ENCODE measurements around the gene DST. TPM values are rescaled to one million over a fixed set of nuclear protein-coding genes. Genes with fewer than 3 reads are reported as not detected.

The DST gene
- total RNA-seq, 1 experiment from 2014 or later, result 144 TPM

DNA sequence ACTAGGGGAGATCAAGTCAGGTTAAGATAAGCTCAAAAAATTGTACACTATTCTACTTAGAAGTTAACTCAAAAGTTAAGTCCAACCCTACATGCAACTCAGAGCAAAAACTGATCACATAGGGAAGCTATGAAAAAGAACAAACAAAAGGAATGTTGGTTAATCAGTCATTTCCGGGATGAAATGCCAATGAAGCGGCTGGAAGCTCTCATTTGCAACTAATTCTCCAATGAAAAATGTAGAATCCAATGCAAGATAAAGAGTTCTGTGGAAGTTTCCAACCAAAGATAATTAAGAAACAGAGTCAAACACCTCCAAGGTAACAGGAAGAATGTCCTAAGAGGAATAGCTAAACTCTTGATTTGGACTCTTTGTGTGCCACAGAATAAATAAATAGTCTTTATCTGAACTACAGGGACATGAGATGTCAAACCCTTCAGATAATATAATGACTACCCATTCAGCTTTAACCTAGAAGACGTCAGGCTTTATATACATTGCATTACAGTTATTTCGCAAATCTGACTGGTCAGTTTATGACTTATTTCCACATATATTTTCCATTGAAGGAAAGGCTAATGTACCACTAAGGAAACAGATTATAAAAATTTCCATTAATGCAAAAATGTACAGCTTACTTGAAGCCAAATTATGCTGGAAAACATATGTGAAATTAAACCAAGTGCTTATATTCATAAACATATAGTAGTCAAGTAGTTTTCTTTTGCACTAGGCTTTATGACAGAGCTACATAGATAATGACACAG is 48.0 kb upstream of the DST start:
- intact Hi-C loops (cut with micrococcal nuclease), result no loop called here
- Histone ChIP-seq H3K79me2 (ENCODE audit: insufficient read depth, low read length) (peaks cover 3% of the 10 kb centered on the region; the same call in 1 of the 2 replicates), H3K27me3 (ENCODE audit: insufficient read depth, low read length) (no peaks in the 10 kb centered on the region), H3K4me1 (ENCODE audit: control insufficient read depth in 1 of 2, insufficient read depth in 2 of 2, low read length in 2 of 2) (peaks cover 34 to 48% of the 10 kb centered on the region in 2 experiments), H3K4me2 (ENCODE audit: low read length) (no peak overlapping the region), H3K9ac (ENCODE audit: low read length) (no peak overlapping the region), H3K4me3 (replicated peaks in 1 of 2; ENCODE audit: low read depth in 1 of 2, low read length in 2 of 2) (no peak overlapping the region), H4K20me1 (ENCODE audit: insufficient read depth) (no peaks in the 10 kb centered on the region), H3K9me3 (ENCODE audit: control insufficient read depth in 1 of 2, insufficient read depth in 1 of 2, low read depth in 1 of 2, low read length in 2 of 2) (no peaks in the 10 kb centered on the region), H3K36me3 (ENCODE audit: control insufficient read depth in 1 of 2, insufficient read depth in 2 of 2, low read length in 2 of 2) (0 out of 4 replicates have a peak, but pooled peaks cover 0 to 5% of the 10 kb centered on the region in 2 experiments), H2AFZ (ENCODE audit: low read depth, low read length, poor library complexity, severe bottlenecking) (no peak overlapping the region), H3K9me2 (ENCODE audit: insufficient read depth) (no peaks in the 10 kb centered on the region), H3K27ac (ENCODE audit: low read depth, low read length) (no peak overlapping the region)
- POLR2A ChIA-PET, result no interaction called here
- RAD21 ChIA-PET (ENCODE audit: low non-redundant PET in 1 of 2, low total read pairs in 2 of 2, uncharacterized antibody in 2 of 2, unreplicated experiment in 2 of 2), result interaction anchor here in 1 of 2 experiments (0.6 kb wide), 1 partner anchor 16 kb away, joined by 3 read pairs; no protein-coding TSS in a partner anchor
- BruUV-seq (replicated peaks), result no TSS peak
- CTCF ChIA-PET, result interaction anchor here (0.7 to 1.6 kb wide), 5 partner anchors 18 to 160 kb away, joined by 3 to 4 read pairs (median 3); no protein-coding TSS in a partner anchor
- no peak for DNase-seq (ENCODE audit: low read depth, low spot score)
- no peak for ATAC-seq
- no peak for TF ChIP-seq MAX (IDR thresholded peaks at IDR 0.05)
- TF ChIP-seq, protein P1, sequence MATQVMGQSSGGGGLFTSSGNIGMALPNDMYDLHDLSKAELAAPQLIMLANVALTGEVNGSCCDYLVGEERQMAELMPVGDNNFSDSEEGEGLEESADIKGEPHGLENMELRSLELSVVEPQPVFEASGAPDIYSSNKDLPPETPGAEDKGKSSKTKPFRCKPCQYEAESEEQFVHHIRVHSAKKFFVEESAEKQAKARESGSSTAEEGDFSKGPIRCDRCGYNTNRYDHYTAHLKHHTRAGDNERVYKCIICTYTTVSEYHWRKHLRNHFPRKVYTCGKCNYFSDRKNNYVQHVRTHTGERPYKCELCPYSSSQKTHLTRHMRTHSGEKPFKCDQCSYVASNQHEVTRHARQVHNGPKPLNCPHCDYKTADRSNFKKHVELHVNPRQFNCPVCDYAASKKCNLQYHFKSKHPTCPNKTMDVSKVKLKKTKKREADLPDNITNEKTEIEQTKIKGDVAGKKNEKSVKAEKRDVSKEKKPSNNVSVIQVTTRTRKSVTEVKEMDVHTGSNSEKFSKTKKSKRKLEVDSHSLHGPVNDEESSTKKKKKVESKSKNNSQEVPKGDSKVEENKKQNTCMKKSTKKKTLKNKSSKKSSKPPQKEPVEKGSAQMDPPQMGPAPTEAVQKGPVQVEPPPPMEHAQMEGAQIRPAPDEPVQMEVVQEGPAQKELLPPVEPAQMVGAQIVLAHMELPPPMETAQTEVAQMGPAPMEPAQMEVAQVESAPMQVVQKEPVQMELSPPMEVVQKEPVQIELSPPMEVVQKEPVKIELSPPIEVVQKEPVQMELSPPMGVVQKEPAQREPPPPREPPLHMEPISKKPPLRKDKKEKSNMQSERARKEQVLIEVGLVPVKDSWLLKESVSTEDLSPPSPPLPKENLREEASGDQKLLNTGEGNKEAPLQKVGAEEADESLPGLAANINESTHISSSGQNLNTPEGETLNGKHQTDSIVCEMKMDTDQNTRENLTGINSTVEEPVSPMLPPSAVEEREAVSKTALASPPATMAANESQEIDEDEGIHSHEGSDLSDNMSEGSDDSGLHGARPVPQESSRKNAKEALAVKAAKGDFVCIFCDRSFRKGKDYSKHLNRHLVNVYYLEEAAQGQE (IDR thresholded peaks at IDR 0.05; ENCODE audit: low read depth), result no peak
- TF ChIP-seq SRF (IDR thresholded peaks at IDR 0.05; ENCODE audit: low read depth), result no peak
- no peak for TF ChIP-seq CBX3 (IDR thresholded peaks at IDR 0.05; ENCODE audit: low read depth)
- no peak for TF ChIP-seq ELF1 (IDR thresholded peaks at IDR 0.05; ENCODE audit: borderline replicate concordance, low read depth)
- no peak for TF ChIP-seq SP1 (IDR thresholded peaks at IDR 0.05; ENCODE audit: low read depth)
- TF ChIP-seq EZH2phosphoT487 (IDR thresholded peaks at IDR 0.05; ENCODE audit: borderline replicate concordance), result no peak
- TF ChIP-seq POLR2AphosphoS5 (IDR thresholded peaks at IDR 0.05; ENCODE audit: low read depth, low read length), result no peak
- no peak for TF ChIP-seq TCF7L2 (IDR thresholded peaks at IDR 0.05; ENCODE audit: borderline replicate concordance, extremely low read depth, insufficient read depth, insufficient read length)
- no peak for TF ChIP-seq CTCF (IDR thresholded peaks at IDR 0.05 in 2 of 3, conservative IDR thresholded peaks at IDR 0.05 in 1 of 3; ENCODE audit: borderline replicate concordance in 1 of 3, insufficient read depth in 1 of 3, low read depth in 2 of 3, low read length in 2 of 3)
- TF ChIP-seq ATF3 (IDR thresholded peaks at IDR 0.05), result no peak
- no peak for TF ChIP-seq ZFX (IDR thresholded peaks at IDR 0.05)
- TF ChIP-seq JUND (IDR thresholded peaks at IDR 0.05), result no peak
- TF ChIP-seq CEBPB (IDR thresholded peaks at IDR 0.05; ENCODE audit: low read depth), result no peak
- no peak for TF ChIP-seq EGR1 (IDR thresholded peaks at IDR 0.05; ENCODE audit: low read depth)
- TF ChIP-seq FOSL1 (IDR thresholded peaks at IDR 0.05; ENCODE audit: low read depth), result no peak
